Fibroblast of lung (primary cell): ENCODE data around the gene SAA1. TPM values are rescaled to one million over a fixed set of nuclear protein-coding genes. Genes with fewer than 3 reads are reported as not detected.

Experiments
- DNase-seq, 2 donors: peaks; one replicate each; pipeline versions ENCODE4 v3.0.0 to v3.0.0-alpha.2; 2010; ENCODE audit warnings: low read depth in 2 of 2
- H2AFZ ChIP-seq: 2 replicates; pipeline ENCODE4 v1.5.1; 2012; ENCODE audit warnings: low read length, control low read depth, inconsistent platforms
- H3K27ac ChIP-seq: 2 replicates; pipeline ENCODE4 v1.5.1; 2011; ENCODE audit warnings: low read length, control low read depth; ENCODE audit not compliant: insufficient read depth
- H3K27me3 ChIP-seq: 2 replicates; pipeline ENCODE4 v1.5.1; 2011; ENCODE audit warnings: mild to moderate bottlenecking, low read length; ENCODE audit not compliant: control insufficient read depth, insufficient read depth
- H3K36me3 ChIP-seq: 2 replicates; pipeline ENCODE4 v1.5.1; 2011; ENCODE audit warnings: low read length; ENCODE audit not compliant: control insufficient read depth, insufficient read depth
- H3K4me1 ChIP-seq: 2 replicates; pipeline ENCODE4 v1.5.1; 2011; ENCODE audit warnings: low read length; ENCODE audit not compliant: control insufficient read depth, insufficient read depth; ENCODE audit errors: extremely low read depth
- H3K4me2 ChIP-seq: 2 replicates; pipeline ENCODE4 v1.5.1; 2011; ENCODE audit warnings: low read length, control low read depth; ENCODE audit not compliant: insufficient read depth; ENCODE audit errors: extremely low read depth
- H3K4me3 ChIP-seq, 4 experiments: fragments of 200-600 bp in 1 of 4; sonication (generic) in 1 of 4; replicated peaks in 1 of 4; 2 replicates each; pipeline ENCODE4 v1.5.1; 2011 to 2016; ENCODE audit warnings: low read length in 4 of 4, low read depth in 3 of 4, mild to moderate bottlenecking in 3 of 4, control low read depth in 2 of 4, inconsistent platforms in 1 of 4, mixed read lengths in 1 of 4; ENCODE audit not compliant: insufficient read depth in 1 of 4; ENCODE audit errors: control extremely low read depth in 1 of 4
- H3K79me2 ChIP-seq: 2 replicates; pipeline ENCODE4 v1.5.1; 2012; ENCODE audit warnings: mild to moderate bottlenecking, low read length, inconsistent platforms; ENCODE audit not compliant: control insufficient read depth, insufficient read depth
- H3K9ac ChIP-seq: 2 replicates; pipeline ENCODE4 v1.5.1; 2011; ENCODE audit warnings: mild to moderate bottlenecking, low read length, control low read depth; ENCODE audit not compliant: insufficient read depth
- H3K9me3 ChIP-seq: 2 replicates; pipeline ENCODE4 v1.5.1; 2012; ENCODE audit warnings: low read depth, low read length; ENCODE audit not compliant: control insufficient read depth, insufficient read depth
- H4K20me1 ChIP-seq: 2 replicates; pipeline ENCODE4 v1.5.1; 2011; ENCODE audit warnings: low read length; ENCODE audit not compliant: control insufficient read depth, insufficient read depth; ENCODE audit errors: extremely low read depth
- CTCF ChIP-seq, 2 donors: IDR thresholded peaks in 1 of 2; conservative IDR thresholded peaks in 1 of 2; 1 replicate in 1 of 2; 2 replicates in 1 of 2; pipeline ENCODE4 v1.5.1; 2011 to 2012; ENCODE audit warnings: low read length in 2 of 2, control low read depth in 1 of 2, inconsistent platforms in 1 of 2, low read depth in 1 of 2, mild to moderate bottlenecking in 1 of 2
- EZH2 ChIP-seq: IDR thresholded peaks from 2 replicates; pipeline ENCODE4 v1.5.1; 2012; ENCODE audit warnings: low read length, control low read depth, mild to moderate bottlenecking; ENCODE audit errors: missing control alignments
- polyA plus RNA-seq, 2 donors: library from polyadenylated mRNA; depleted of rRNA in 1 of 2; stranded (reverse) in 1 of 2; unstranded in 1 of 2; fragments of >200 nt; gene quantifications; 2 replicates each; pipeline ENCODE4 v1.2.1, GENCODE V29; 2011 to 2012; ENCODE audit warnings: missing spikeins in 1 of 2
- total RNA-seq: library from RNA; depleted of rRNA; stranded (reverse); fragments of >200 nt; gene quantifications from 2 replicates; pipeline ENCODE4 v1.2.1, GENCODE V29; 2014

SAA1 gene
- total and polyA plus RNA-seq, 2 donors (not counting 1 experiment from before 2014, with no cell fraction given): not detected

- no peak overlapping the region for H3K27ac ChIP-seq
- H3K9me3 ChIP-seq: no peaks in the 10 kb centered on the region
- H3K27me3 ChIP-seq: peaks cover 5% of the 10 kb centered on the region
- no peak overlapping the region for H2AFZ ChIP-seq
- H3K4me1 ChIP-seq: no peaks in the 10 kb centered on the region
- no peaks in the 10 kb centered on the region for H4K20me1 ChIP-seq
- H3K4me2 ChIP-seq: no peak overlapping the region
- H3K36me3 ChIP-seq: no peaks in the 10 kb centered on the region
- no peak overlapping the region for H3K4me3 ChIP-seq
- no peaks in the 10 kb centered on the region for H3K79me2 ChIP-seq
- H3K9ac ChIP-seq: no peak overlapping the region
- TF ChIP-seq EZH2 (no peak), CTCF (conservative IDR thresholded peaks at IDR 0.05 in 1 of 2, IDR thresholded peaks at IDR 0.05 in 1 of 2; ENCODE audit: low read depth in 1 of 2, low read length in 2 of 2) (no peak)
- DNase-seq: no peak
These were observed 12.8 kb upstream of the SAA1 start for GRCh38 chr11:18253233-18253632.

GRCh38 chr11:18253778-18254338 lies 12.2 kb upstream of the SAA1 start:
- TF ChIP-seq EZH2: no peak
- no peak for TF ChIP-seq CTCF (conservative IDR thresholded peaks at IDR 0.05 in 1 of 2, IDR thresholded peaks at IDR 0.05 in 1 of 2; ENCODE audit: low read depth in 1 of 2, low read length in 2 of 2)
- Histone ChIP-seq H3K4me2 (no peak overlapping the region), H4K20me1 (no peaks in the 10 kb centered on the region), H3K27ac (no peak overlapping the region), H3K36me3 (no peaks in the 10 kb centered on the region), H3K27me3 (peaks cover 5% of the 10 kb centered on the region), H3K4me1 (no peaks in the 10 kb centered on the region), H3K4me3 (no peak overlapping the region), H3K9me3 (no peaks in the 10 kb centered on the region), H3K79me2 (no peaks in the 10 kb centered on the region), H3K9ac (no peak overlapping the region), H2AFZ (no peak overlapping the region)
- no peak for DNase-seq

GRCh38 chr11:18254781-18255361 lies 11.2 kb upstream of the SAA1 start:
- TF ChIP-seq CTCF (conservative IDR thresholded peaks at IDR 0.05 in 1 of 2, IDR thresholded peaks at IDR 0.05 in 1 of 2; ENCODE audit: low read depth in 1 of 2, low read length in 2 of 2) (no peak), EZH2 (no peak)
- H3K9me3 ChIP-seq: no peaks in the 10 kb centered on the region
- H3K9ac ChIP-seq: no peak overlapping the region
- no peaks in the 10 kb centered on the region for H4K20me1 ChIP-seq
- H3K36me3 ChIP-seq: no peaks in the 10 kb centered on the region
- no peaks in the 10 kb centered on the region for H3K79me2 ChIP-seq
- no peak overlapping the region for H3K27ac ChIP-seq
- H3K4me2 ChIP-seq: no peak overlapping the region
- H3K4me3 ChIP-seq: no peak overlapping the region
- peaks cover 4% of the 10 kb centered on the region for H3K27me3 ChIP-seq
- H3K4me1 ChIP-seq: no peaks in the 10 kb centered on the region
- no peak overlapping the region for H2AFZ ChIP-seq
- no peak for DNase-seq
